IMR-90 (cell line): ENCODE measurements around the gene PPP2R2D. TPM values are rescaled to one million over a fixed set of nuclear protein-coding genes. Genes with fewer than 3 reads are reported as not detected.
A peak's percentile ranks its signal among the peaks of the same experiment; 100 is the strongest.

ENCODE experiments used
- ATAC-seq: fragments of 200-7000 bp; cut with Tn5 transposase; 2 replicates; pipeline ENCODE4 v1.9.1; 2020; ENCODE audit warnings: low read depth, mild to moderate bottlenecking, moderate library complexity
- BruUV-seq: library from RNA; stranded (reverse); fragments of 400-500 nt; replicated peaks from 2 replicates; lab custom pipeline; 2021; lab: Mats Ljungman, UMichigan
- CTCF ChIA-PET: fragments of 300-600 bp; formaldehyde crosslinking; extraction: SDS; loops from one replicate; lab custom pipeline; 2021; ENCODE audit warnings: antibody characterized with exemption; lab: Yijun Ruan, JAX
- POLR2A ChIA-PET: fragments of 300-600 bp; sonication (Branson Sonifier 250); formaldehyde crosslinking; loops from one replicate; lab custom pipeline; 2022; ENCODE audit warnings: antibody characterized with exemption; ENCODE audit not compliant: unreplicated experiment; lab: Charles Lee
- DNase-seq: peaks from one replicate; pipeline ENCODE4 v3.0.0; 2013
- H2AFZ ChIP-seq: replicated peaks from 2 replicates; pipeline ENCODE3; 2013; ENCODE audit warnings: low read length, mild to moderate bottlenecking; ENCODE audit not compliant: poor library complexity
- H2AK5ac ChIP-seq: 2 replicates; pipeline ENCODE4 v1.6.1; 2013; ENCODE audit warnings: low read depth, low read length, inconsistent platforms
- H2AK9ac ChIP-seq: replicated peaks from 2 replicates; pipeline ENCODE3; 2013; ENCODE audit warnings: mild to moderate bottlenecking, low read depth, low read length, moderate library complexity; ENCODE audit not compliant: poor library complexity
- H2BK120ac ChIP-seq: 2 replicates; pipeline ENCODE4 v1.6.1; 2013; ENCODE audit warnings: low read depth, low read length, inconsistent platforms
- H2BK15ac ChIP-seq: 3 replicates; pipeline ENCODE4 v1.6.1; 2013; ENCODE audit warnings: low read depth, low read length, inconsistent platforms
- H2BK20ac ChIP-seq: 2 replicates; pipeline ENCODE4 v1.6.1; 2013; ENCODE audit warnings: low read depth, mild to moderate bottlenecking, inconsistent platforms, low read length, moderate library complexity
- H2BK5ac ChIP-seq: 2 replicates; pipeline ENCODE4 v1.6.1; 2013; ENCODE audit warnings: mild to moderate bottlenecking, low read depth, low read length, inconsistent platforms; ENCODE audit not compliant: poor library complexity, severe bottlenecking
- H3K14ac ChIP-seq: replicated peaks from 2 replicates; pipeline ENCODE4 v1.6.1; 2013; ENCODE audit warnings: low read depth, low read length, inconsistent platforms
- H3K18ac ChIP-seq: 2 replicates; pipeline ENCODE4 v1.6.1; 2013; ENCODE audit warnings: low read depth, low read length, control low read depth
- H3K23ac ChIP-seq: 2 replicates; pipeline ENCODE4 v1.6.1; 2013; ENCODE audit warnings: low read depth, low read length, inconsistent platforms
- H3K27ac ChIP-seq: 2 replicates; pipeline ENCODE4 v1.5.1; 2013; ENCODE audit warnings: mild to moderate bottlenecking, control low read depth, low read length; ENCODE audit not compliant: insufficient read depth
- H3K27me3 ChIP-seq: 2 replicates; pipeline ENCODE4 v1.6.1; 2013; ENCODE audit warnings: low read length; ENCODE audit not compliant: control insufficient read depth, insufficient read depth
- H3K36me3 ChIP-seq: 2 replicates; pipeline ENCODE4 v1.6.1; 2013; ENCODE audit warnings: low read length, mixed read lengths; ENCODE audit not compliant: control insufficient read depth, insufficient read depth
- H3K4ac ChIP-seq: 2 replicates; pipeline ENCODE4 v1.6.1; 2013; ENCODE audit warnings: low read depth, low read length, inconsistent platforms
- H3K4me1 ChIP-seq: 2 replicates; pipeline ENCODE4 v1.6.1; 2013; ENCODE audit warnings: low read length, mixed read lengths; ENCODE audit not compliant: control insufficient read depth, insufficient read depth
- H3K4me2 ChIP-seq: 2 replicates; pipeline ENCODE4 v1.6.1; 2013; ENCODE audit warnings: low read depth, mild to moderate bottlenecking, control low read depth, low read length, moderate library complexity
- H3K4me3 ChIP-seq: 2 replicates; pipeline ENCODE4 v1.5.1; 2013; ENCODE audit warnings: low read depth, mild to moderate bottlenecking, control low read depth, low read length, moderate library complexity; ENCODE audit not compliant: insufficient read depth
- H3K56ac ChIP-seq: 2 replicates; pipeline ENCODE4 v1.6.1; 2013; ENCODE audit warnings: low read length, inconsistent platforms; ENCODE audit not compliant: insufficient read depth; ENCODE audit errors: extremely low read depth
- H3K79me1 ChIP-seq, 2 experiments: 2 replicates each; pipeline ENCODE4 v1.6.1; 2013; ENCODE audit warnings: low read length in 2 of 2, inconsistent platforms in 1 of 2, low read depth in 1 of 2
- H3K9ac ChIP-seq: 2 replicates; pipeline ENCODE4 v1.6.1; 2013; ENCODE audit warnings: low read depth, low read length, control low read depth
- H3K9me1 ChIP-seq: 2 replicates; pipeline ENCODE4 v1.6.1; 2013; ENCODE audit warnings: low read length, inconsistent platforms; ENCODE audit not compliant: insufficient read depth
- H3K9me3 ChIP-seq: 2 replicates; pipeline ENCODE4 v1.6.1; 2013; ENCODE audit warnings: low read length; ENCODE audit not compliant: control insufficient read depth, insufficient read depth
- H4K20me1 ChIP-seq: 2 replicates; pipeline ENCODE4 v1.6.1; 2013; ENCODE audit warnings: low read length, inconsistent platforms; ENCODE audit not compliant: insufficient read depth
- H4K5ac ChIP-seq: 2 replicates; pipeline ENCODE4 v1.6.1; 2013; ENCODE audit warnings: mild to moderate bottlenecking, low read depth, low read length, control low read depth
- H4K8ac ChIP-seq, 2 experiments: 2 replicates each; pipeline ENCODE4 v1.6.1; 2013; ENCODE audit warnings: low read depth in 2 of 2, low read length in 2 of 2, control low read depth in 1 of 2, inconsistent platforms in 1 of 2
- H4K91ac ChIP-seq: 2 replicates; pipeline ENCODE4 v1.6.1; 2013; ENCODE audit warnings: low read depth, low read length, inconsistent platforms; ENCODE audit not compliant: insufficient read depth
- BHLHE40 ChIP-seq: fragments of 150-350 bp; IDR thresholded peaks from 2 replicates; pipeline ENCODE4 v1.6.1; 2016; ENCODE audit warnings: mild to moderate bottlenecking, low read depth, low read length
- CEBPB ChIP-seq: IDR thresholded peaks from 2 replicates; pipeline ENCODE4 v1.6.1; 2012; ENCODE audit warnings: low read depth, low read length, improper control_type of control experiment
- CHD1 ChIP-seq: IDR thresholded peaks from 2 replicates; pipeline ENCODE4 v1.6.1; 2012; ENCODE audit warnings: low read depth, low read length, improper control_type of control experiment
- CTCF ChIP-seq: conservative IDR thresholded peaks from 2 replicates; pipeline ENCODE4 v1.5.1; 2012; ENCODE audit warnings: mild to moderate bottlenecking, low read depth, low read length, improper control_type of control experiment
- ELK1 ChIP-seq: fragments of 150-350 bp; IDR thresholded peaks from 2 replicates; pipeline ENCODE4 v1.6.1; 2016; ENCODE audit warnings: low read depth, mild to moderate bottlenecking, low read length, moderate library complexity, borderline replicate concordance
- FOS ChIP-seq: fragments of 150-350 bp; IDR thresholded peaks from 2 replicates; pipeline ENCODE4 v1.6.1; 2016; ENCODE audit warnings: low read depth, low read length
- MAFK ChIP-seq: IDR thresholded peaks from 2 replicates; pipeline ENCODE4 v1.6.1; 2012; ENCODE audit warnings: low read depth, low read length, improper control_type of control experiment
- MAZ ChIP-seq: IDR thresholded peaks from 2 replicates; pipeline ENCODE4 v1.6.1; 2012; ENCODE audit warnings: low read depth, mild to moderate bottlenecking, low read length, improper control_type of control experiment, moderate library complexity, borderline replicate concordance
- NFE2L2 ChIP-seq: fragments of 150-350 bp; IDR thresholded peaks from 2 replicates; pipeline ENCODE4 v1.6.1; 2016; ENCODE audit warnings: low read depth, mild to moderate bottlenecking, low read length
- POLR2A ChIP-seq: IDR thresholded peaks from 2 replicates; pipeline ENCODE4 v1.6.1; 2012; ENCODE audit warnings: mild to moderate bottlenecking, low read depth, low read length
- RAD21 ChIP-seq: IDR thresholded peaks from 2 replicates; pipeline ENCODE4 v1.6.1; 2012; ENCODE audit warnings: low read length, improper control_type of control experiment
- RCOR1 ChIP-seq: IDR thresholded peaks from 2 replicates; pipeline ENCODE4 v1.6.1; 2012; ENCODE audit warnings: mild to moderate bottlenecking, low read length, improper control_type of control experiment; ENCODE audit not compliant: insufficient replicate concordance
- RFX5 ChIP-seq: IDR thresholded peaks from 2 replicates; pipeline ENCODE4 v1.8.0; 2012; ENCODE audit warnings: low read depth, mild to moderate bottlenecking, low read length, moderate library complexity
- USF2 ChIP-seq: fragments of 150-350 bp; IDR thresholded peaks from 2 replicates; pipeline ENCODE4 v1.6.1; 2017; ENCODE audit warnings: mild to moderate bottlenecking, antibody characterized with exemption, low read length, low read depth
- WGBS, 2 experiments: methylation state at CpG; one replicate each; pipeline versions ENCODE4 v1.1.5 to v1.1.7; 2013; ENCODE audit warnings: missing lambda C conversion rate in 2 of 2; ENCODE audit not compliant: insufficient read length in 1 of 2; ENCODE audit errors: extremely low coverage in 2 of 2; 5-methylcytosine and 5-hydroxymethylcytosine counted together
- dilution Hi-C: fragments of 300-500 bp; cut with HindIII; formaldehyde crosslinking; loops from one replicate; pipeline ENCODE4 v1.14.3; 2018; ENCODE audit warnings: low sequenced_read_pairs; ENCODE audit not compliant: unreplicated experiment
- in situ Hi-C: fragments of 300-500 bp; cut with MboI; formaldehyde crosslinking; loops from 3 replicates; pipeline ENCODE4 v1.14.3; 2019; ENCODE audit warnings: low sequenced_read_pairs, inconsistent platforms, mixed read lengths
- intact Hi-C: fragments of 100-400 bp; cut with micrococcal nuclease; formaldehyde crosslinking; loops from 2 replicates; pipeline ENCODE4 v1.10.0; 2022
- polyA plus RNA-seq, 3 experiments: library from polyadenylated mRNA; depleted of rRNA; stranded (reverse); fragments of >200 nt; gene quantifications; 2 replicates each; pipeline ENCODE4 v1.2.3, GENCODE V29; 2012; ENCODE audit warnings: low replicate concordance in 1 of 3
- total RNA-seq: library from RNA; depleted of rRNA; stranded (reverse); fragments of >200 nt; gene quantifications from 2 replicates; pipeline ENCODE4 v1.2.3, GENCODE V29; 2012

PPP2R2D gene
- total and polyA plus RNA-seq, 2 of the 4 experiments (the other 2 are of a cell fraction): 22.8 to 23.8 TPM

GRCh38 chr10:131882151-131882550 is 18.7 kb upstream of the PPP2R2D start:
- TF ChIP-seq RCOR1: no peak
- TF ChIP-seq FOS: no peak
- no peak for TF ChIP-seq CTCF
- TF ChIP-seq CHD1: no peak
- no peak for TF ChIP-seq POLR2A
- no peak for TF ChIP-seq BHLHE40
- no peak for TF ChIP-seq MAZ
- no peak for TF ChIP-seq MAFK
- no peak for TF ChIP-seq RFX5
- no peak for TF ChIP-seq USF2
- no peak for TF ChIP-seq ELK1
- TF ChIP-seq CEBPB: no peak
- no peak for TF ChIP-seq NFE2L2
- no peak for TF ChIP-seq RAD21
- BruUV-seq: no TSS peak
- H3K56ac ChIP-seq: no peak overlapping the region
- no peaks in the 10 kb centered on the region for H3K36me3 ChIP-seq
- no peak overlapping the region for H3K18ac ChIP-seq
- H3K4me2 ChIP-seq: no peak overlapping the region
- no peaks in the 10 kb centered on the region for H3K79me1 ChIP-seq
- H2BK5ac ChIP-seq: peak overlapping the region; percentile 96
- H4K91ac ChIP-seq: no peak overlapping the region
- no peaks in the 10 kb centered on the region for H4K20me1 ChIP-seq
- H3K9me3 ChIP-seq: no peaks in the 10 kb centered on the region
- no peaks in the 10 kb centered on the region for H3K4me1 ChIP-seq
- H2BK120ac ChIP-seq: no peak overlapping the region
- H3K4ac ChIP-seq: no peak overlapping the region
- no peak overlapping the region for H2AK5ac ChIP-seq
- H2AFZ ChIP-seq: no peak overlapping the region
- H3K23ac ChIP-seq: no peak overlapping the region
- no peak for DNase-seq
- H4K5ac ChIP-seq: no peak overlapping the region
- no peak overlapping the region for H3K27ac ChIP-seq
- 87% methylated on average over 5 of the region's 8 CpGs; no CpG with 5 or more reads in 1 of the 2 experiments for WGBS, 2 experiments
- no peak overlapping the region for H2AK9ac ChIP-seq
- ChIA-PET CTCF (no interaction called here), POLR2A (no interaction called here)
- no peak overlapping the region for H3K4me3 ChIP-seq
- in situ Hi-C loops (loop anchor here (10.0 kb wide), 1 partner anchor 253 kb away; no protein-coding TSS in a partner anchor), intact Hi-C loops (no loop called here), dilution Hi-C loops (no loop called here)
- H2BK15ac ChIP-seq: no peak overlapping the region
- H2BK20ac ChIP-seq: no peak overlapping the region
- no peak for ATAC-seq
- H3K9ac ChIP-seq: no peak overlapping the region
- H3K14ac ChIP-seq: no peak overlapping the region
- peaks cover 4% of the 10 kb centered on the region; the same call in 1 of the 2 replicates for H3K27me3 ChIP-seq
- H4K8ac ChIP-seq: no peak overlapping the region
- H3K9me1 ChIP-seq: peaks cover 5% of the 10 kb centered on the region; the same call in 1 of the 2 replicates
